HL-60 (cell line): ENCODE data around the gene LIPT1.

Source experiments
- CTCF ChIP-seq: IDR thresholded peaks from one replicate; pipeline ENCODE4 v1.5.1; 2011; ENCODE audit warnings: low read length, control low read depth, inconsistent platforms; ENCODE audit not compliant: insufficient read depth
- GABPA ChIP-seq: IDR thresholded peaks from 2 replicates; pipeline ENCODE4 v1.6.1; 2012; ENCODE audit warnings: low read depth
- POLR2AphosphoS5 ChIP-seq: IDR thresholded peaks from 2 replicates; pipeline ENCODE4 v1.6.1; 2012; ENCODE audit warnings: low read depth
- REST ChIP-seq: IDR thresholded peaks from 2 replicates; pipeline ENCODE4 v1.6.1; 2012; ENCODE audit warnings: low read depth; ENCODE audit not compliant: insufficient replicate concordance
- SPI1 ChIP-seq: IDR thresholded peaks from 2 replicates; pipeline ENCODE4 v1.6.1; 2012; ENCODE audit warnings: low read depth, mild to moderate bottlenecking, borderline replicate concordance

- TF ChIP-seq POLR2AphosphoS5 (no peak), CTCF (no peak), REST (no peak), GABPA (no peak), SPI1 (no peak)
Observed at GRCh38 chr2:99205491-99205890, 50.7 kb downstream of the LIPT1 start.
